Activated naive CD8-positive, alpha-beta T cell (primary cell): ENCODE data around the gene ISG15.

Experiments used
- H3K27ac Mint-ChIP-seq: one replicate; pipeline ENCODE4 v1.8.0; 2021; ENCODE audit warnings: mixed read lengths
- H3K27me3 Mint-ChIP-seq: one replicate; pipeline ENCODE4 v1.8.0; 2021; ENCODE audit warnings: mixed read lengths
- H3K36me3 Mint-ChIP-seq: one replicate; pipeline ENCODE4 v1.8.0; 2021; ENCODE audit warnings: mixed read lengths
- H3K4me1 Mint-ChIP-seq: one replicate; pipeline ENCODE4 v1.8.0; 2021; ENCODE audit warnings: low read depth, mixed read lengths
- H3K4me3 Mint-ChIP-seq: one replicate; pipeline ENCODE4 v1.8.0; 2021; ENCODE audit warnings: mild to moderate bottlenecking, mixed read lengths
- H3K9me3 Mint-ChIP-seq: one replicate; pipeline ENCODE4 v1.8.0; 2021; ENCODE audit warnings: low read depth, mixed read lengths

Gene ISG15

DNA sequence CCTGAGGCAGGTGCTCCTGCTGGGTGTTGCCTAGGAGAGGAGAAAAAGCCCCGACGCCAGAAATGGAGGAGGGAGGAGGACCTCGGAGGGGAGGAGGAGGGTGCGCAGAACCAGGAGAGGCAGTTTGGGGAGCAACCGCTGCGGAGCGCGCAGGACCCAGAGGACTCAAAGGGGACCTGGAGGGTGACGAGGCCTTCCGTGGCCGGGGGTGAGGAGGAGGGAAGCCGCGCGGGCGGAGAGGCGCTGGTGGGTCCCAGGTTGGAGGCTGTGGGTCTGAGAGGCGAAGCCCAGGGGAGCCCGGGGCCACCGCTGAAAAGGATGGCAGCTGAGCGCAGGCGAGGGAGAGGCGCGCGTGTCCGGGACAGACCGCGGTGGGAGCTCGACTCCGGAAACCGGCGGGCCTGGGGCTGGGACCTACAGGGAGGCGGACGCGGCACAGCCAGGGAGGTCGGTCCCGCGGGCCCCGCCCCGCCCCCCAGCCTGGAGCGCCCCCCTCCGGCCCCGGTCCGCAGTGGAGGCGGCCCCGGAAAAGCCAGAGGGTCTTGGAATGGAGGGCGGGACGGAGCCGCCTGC is 45.7 kb downstream of the ISG15 start:
- H3K9me3 Mint-ChIP-seq: no peaks in the 10 kb centered on the region
- H3K4me1 Mint-ChIP-seq: peaks cover 25% of the 10 kb centered on the region
- H3K36me3 Mint-ChIP-seq: no peaks in the 10 kb centered on the region
- H3K27me3 Mint-ChIP-seq: peaks cover 3% of the 10 kb centered on the region
- no peak overlapping the region for H3K27ac Mint-ChIP-seq
- peak overlapping the region; percentile 79 for H3K4me3 Mint-ChIP-seq

DNA sequence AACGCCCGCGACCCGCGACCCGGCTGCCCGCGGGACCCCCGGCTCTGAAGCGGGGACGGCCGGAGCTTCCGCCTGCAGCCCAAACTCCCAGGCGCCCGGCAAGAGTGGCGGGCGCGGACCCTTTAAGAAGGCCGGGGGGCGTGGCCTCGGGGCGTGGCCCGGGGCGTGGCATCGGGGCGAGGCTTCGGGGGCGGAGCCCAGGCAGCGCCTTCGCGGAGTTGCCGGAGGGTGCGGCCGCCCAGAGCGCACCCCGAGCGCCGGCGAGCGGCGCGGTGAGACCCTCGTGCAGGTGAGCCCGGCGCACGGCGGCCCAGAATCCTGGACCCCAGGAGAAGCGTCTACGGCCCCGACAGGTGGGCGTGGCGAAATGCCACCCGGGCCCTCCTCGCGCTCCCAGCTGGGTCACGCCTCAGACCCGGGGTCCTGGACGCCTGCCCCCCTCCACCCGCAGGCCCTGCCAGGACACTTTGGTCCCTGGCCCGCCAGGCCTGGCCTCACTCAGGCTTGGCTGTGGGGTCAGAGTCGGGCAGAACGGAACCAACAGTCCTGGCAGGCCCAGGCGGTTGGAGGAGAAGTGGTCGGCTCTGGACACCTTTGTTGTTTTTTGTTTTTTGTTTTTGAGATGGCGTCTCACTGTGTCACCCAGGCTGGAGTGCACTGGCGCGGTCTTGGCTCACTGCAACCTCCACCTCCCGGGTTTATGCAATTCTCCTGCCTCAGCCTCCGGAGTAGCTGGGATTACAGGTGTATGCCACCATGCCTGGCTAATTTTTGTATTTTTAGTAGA is 46.4 kb downstream of the ISG15 start:
- Mint-ChIP-seq H3K36me3 (no peaks in the 10 kb centered on the region), H3K27ac (no peak overlapping the region), H3K27me3 (peaks cover 3% of the 10 kb centered on the region), H3K4me3 (peak overlapping the region; percentile 84), H3K9me3 (no peaks in the 10 kb centered on the region), H3K4me1 (peaks cover 28% of the 10 kb centered on the region)

DNA sequence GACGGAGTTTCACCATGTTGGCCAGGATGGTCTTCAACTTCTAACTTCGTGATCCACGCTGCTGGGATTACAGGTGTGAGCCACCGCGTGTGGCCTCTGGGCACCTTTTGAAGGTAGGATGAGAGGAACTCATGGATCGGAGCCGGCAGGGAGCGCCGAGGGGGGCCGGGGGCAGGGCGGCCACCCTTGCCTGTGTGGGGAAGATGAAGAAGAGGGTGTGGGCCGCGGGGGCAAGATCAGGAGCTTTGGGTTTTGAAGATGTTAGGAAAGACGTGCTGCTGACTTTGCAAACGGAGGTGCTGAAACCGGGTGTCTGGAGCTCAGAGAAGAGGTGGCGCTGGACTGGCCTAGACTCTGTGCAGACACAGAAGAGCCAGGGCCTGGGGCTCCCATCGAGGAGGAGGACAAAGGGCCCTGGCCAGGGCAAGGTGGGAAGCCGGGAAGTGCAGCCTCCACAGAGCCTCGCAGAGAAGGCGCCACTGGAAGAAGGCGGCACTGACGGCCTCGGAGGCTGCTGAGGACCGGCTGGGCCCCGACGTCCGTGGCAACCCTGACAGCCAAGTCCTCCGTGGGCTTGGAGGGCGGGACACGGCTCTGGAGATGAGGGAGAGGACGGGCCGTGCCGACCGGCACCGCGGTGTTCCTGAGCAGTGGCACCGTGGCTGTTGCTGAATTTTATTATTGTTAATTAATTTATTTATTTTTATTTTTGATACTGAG is 47.1 kb downstream of the ISG15 start:
- Mint-ChIP-seq H3K4me1 (peaks cover 30% of the 10 kb centered on the region), H3K27ac (no peak overlapping the region), H3K36me3 (no peaks in the 10 kb centered on the region), H3K27me3 (peaks cover 3% of the 10 kb centered on the region), H3K4me3 (peak overlapping the region; percentile 84), H3K9me3 (no peaks in the 10 kb centered on the region)

DNA sequence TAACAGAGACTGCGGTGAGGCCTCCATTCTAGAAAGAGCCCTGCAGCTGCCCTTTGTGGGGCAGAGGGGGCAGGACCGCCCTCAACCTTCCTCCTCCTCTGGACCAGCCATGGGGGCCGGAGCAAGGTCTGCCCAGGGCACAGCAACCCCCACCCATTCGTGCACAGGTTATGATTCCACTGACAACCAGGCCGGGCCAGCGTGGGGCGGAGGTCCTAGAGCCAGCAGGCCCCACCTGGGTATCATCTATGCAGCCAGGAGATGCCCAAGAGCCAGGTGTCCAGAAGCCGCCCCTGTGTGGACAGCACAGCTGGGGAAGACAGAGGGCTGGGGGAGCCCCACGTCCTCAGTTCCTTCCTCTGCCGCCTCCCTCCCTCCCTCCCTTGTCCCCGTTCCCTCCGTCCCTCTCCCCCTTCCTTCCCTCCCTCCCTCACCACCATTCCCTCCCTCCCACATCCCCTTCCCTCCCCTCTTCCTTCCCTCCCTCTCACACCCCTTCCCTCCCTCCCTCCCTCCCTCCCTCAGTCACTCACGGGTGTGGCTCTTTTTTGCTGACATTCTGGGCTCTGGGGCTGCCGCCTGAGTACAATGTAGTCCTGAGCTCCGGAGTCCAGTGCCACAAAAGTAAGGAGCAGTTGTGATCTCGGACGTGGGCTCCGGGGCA is 48.5 kb downstream of the ISG15 start:
- peaks cover 33% of the 10 kb centered on the region for H3K4me1 Mint-ChIP-seq
- peaks cover 3% of the 10 kb centered on the region for H3K27me3 Mint-ChIP-seq

DNA sequence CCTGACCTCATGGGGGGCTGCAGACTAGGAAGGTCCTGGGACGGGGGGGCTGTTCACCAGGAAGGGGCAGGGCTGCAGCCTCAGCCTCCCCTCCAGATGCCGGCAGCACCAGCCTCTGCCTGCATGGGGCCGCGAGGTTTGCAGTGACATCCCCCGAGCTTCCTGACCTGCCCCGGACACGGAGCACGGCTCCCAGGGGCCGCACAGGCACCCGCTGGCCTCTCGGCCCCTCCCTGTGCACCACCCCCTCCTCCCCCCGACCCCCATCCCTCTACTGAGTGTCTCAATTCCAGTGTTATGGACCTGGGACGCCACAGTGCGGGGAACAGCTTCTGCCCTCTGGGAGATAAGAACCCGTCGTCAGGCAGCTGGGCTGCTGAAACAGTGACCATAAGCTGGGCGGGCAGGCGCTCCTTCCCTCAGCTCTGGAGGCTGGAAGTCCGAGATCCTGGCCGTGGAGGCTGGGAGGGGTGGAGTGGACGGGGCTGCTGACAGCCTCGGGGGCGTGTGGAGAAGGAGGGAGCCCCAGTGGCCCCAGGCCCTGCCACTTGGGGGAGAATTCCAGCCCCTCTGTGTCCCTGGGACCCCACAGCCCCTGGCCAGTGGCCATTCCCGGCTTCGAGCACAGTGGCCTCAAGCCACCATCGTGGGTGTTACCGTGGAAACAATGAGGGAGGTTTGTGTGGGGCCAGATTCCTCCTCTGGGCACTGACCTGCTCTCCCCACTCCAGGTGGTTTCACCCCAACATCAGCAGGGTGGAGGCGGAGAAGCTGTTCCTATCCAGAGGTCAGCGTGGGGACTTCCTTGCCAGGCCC is 49.3 kb downstream of the ISG15 start:
- peak overlapping the region; percentile 34 for H3K27ac Mint-ChIP-seq
- peaks cover 3% of the 10 kb centered on the region for H3K27me3 Mint-ChIP-seq
- H3K36me3 Mint-ChIP-seq: no peaks in the 10 kb centered on the region
- H3K4me1 Mint-ChIP-seq: peaks cover 33% of the 10 kb centered on the region
- H3K9me3 Mint-ChIP-seq: no peaks in the 10 kb centered on the region
- H3K4me3 Mint-ChIP-seq: peak overlapping the region; percentile 71

More for the DNA sequence above, 48.5 kb downstream of the ISG15 start:
- Mint-ChIP-seq H3K36me3 (no peaks in the 10 kb centered on the region), H3K27ac (no peak overlapping the region), H3K4me3 (peak overlapping the region; percentile 71), H3K9me3 (no peaks in the 10 kb centered on the region)

DNA sequence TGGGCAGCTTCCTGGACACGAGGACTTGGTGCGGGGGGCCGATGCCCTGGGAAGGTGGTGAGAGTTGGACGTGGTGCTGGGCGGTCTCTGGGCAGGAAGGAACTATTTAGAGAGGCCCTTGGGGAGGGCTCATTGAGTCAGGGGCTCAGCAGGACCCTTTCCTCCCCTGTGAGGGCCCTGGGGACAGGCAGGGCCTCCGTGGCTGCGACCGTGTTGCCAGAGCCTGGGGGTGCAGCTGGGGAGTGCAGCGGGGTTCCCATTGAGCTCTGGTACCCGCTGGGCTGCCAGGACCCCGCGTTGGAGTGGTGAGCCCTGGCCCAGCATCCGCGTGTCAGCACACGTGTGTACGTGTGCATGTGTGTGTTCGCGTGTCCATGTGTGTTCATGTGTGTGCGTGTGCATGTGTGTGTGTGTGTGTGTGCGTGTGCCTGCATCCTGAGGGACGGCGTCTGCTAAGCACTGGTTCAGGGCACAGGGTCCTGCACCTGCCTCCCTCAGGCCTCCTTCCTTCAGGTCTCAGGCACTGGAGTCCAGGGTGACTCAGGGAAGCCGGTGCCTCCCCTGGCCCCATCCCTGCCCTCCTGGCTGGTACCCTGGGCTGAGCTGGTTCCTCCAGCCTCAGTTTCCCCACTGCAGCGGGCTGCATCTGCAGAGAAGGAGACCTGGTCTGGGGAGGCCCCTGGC is 50.1 kb downstream of the ISG15 start:
- Mint-ChIP-seq H3K36me3 (no peaks in the 10 kb centered on the region), H3K4me1 (peaks cover 34% of the 10 kb centered on the region), H3K27me3 (peaks cover 3% of the 10 kb centered on the region), H3K4me3 (peak overlapping the region; percentile 71), H3K9me3 (no peaks in the 10 kb centered on the region), H3K27ac (peak overlapping the region; percentile 46)
